AG04450 (cell line): Measurements from ENCODE around the gene DUOX1. TPM values are rescaled to one million over a fixed set of nuclear protein-coding genes. Genes with fewer than 3 reads are reported as not detected.

Experiments used
- CTCF ChIA-PET: fragments of 300-600, 350-600 bp; formaldehyde crosslinking; extraction: SDS; loops from one replicate; lab custom pipeline; 2022; ENCODE audit warnings: antibody characterized with exemption, inconsistent platforms; lab: Charles Lee
- POLR2A ChIA-PET: fragments of 350-600 bp; formaldehyde crosslinking; extraction: SDS; loops from one replicate; lab custom pipeline; 2021; ENCODE audit warnings: antibody characterized with exemption, inconsistent platforms; lab: Yijun Ruan, JAX
- DNase-seq: peaks from one replicate; pipeline ENCODE4 v3.0.0-alpha.2; 2011; ENCODE audit warnings: low read depth, low spot score
- H3K27ac ChIP-seq: one replicate; pipeline ENCODE4 v1.5.1; 2012; ENCODE audit warnings: low read depth, low read length, control low read depth
- H3K27me3 ChIP-seq: one replicate; pipeline ENCODE4 v1.6.0; 2012; ENCODE audit warnings: low read length; ENCODE audit not compliant: control insufficient read depth, insufficient read depth
- H3K4me3 ChIP-seq: 2 replicates; pipeline ENCODE4 v1.5.1; 2011; ENCODE audit warnings: mild to moderate bottlenecking, low read depth, low read length, control low read depth
- H3K9me3 ChIP-seq: 2 replicates; pipeline ENCODE4 v1.5.1; 2012; ENCODE audit warnings: low read length; ENCODE audit not compliant: control insufficient read depth, insufficient read depth
- CTCF ChIP-seq: IDR thresholded peaks from 2 replicates; pipeline ENCODE4 v1.5.1; 2011; ENCODE audit warnings: low read depth, low read length, control low read depth, inconsistent platforms
- polyA plus RNA-seq: library from polyadenylated mRNA; depleted of rRNA; stranded (reverse); fragments of >200 nt; gene quantifications from 2 replicates; pipeline ENCODE4 v1.2.3, GENCODE V29; 2011

The DUOX1 gene
- polyA plus RNA-seq, 1 experiment = not detected

GRCh38 chr15:45144775-45145174, 15.0 kb downstream of the DUOX1 start:
- DNase-seq = no peak
- Histone ChIP-seq H3K9me3 (no peaks in the 10 kb centered on the region), H3K4me3 (no peak overlapping the region), H3K27ac (no peak overlapping the region), H3K27me3 (peaks cover 16% of the 10 kb centered on the region)
- TF ChIP-seq CTCF = no peak
- ChIA-PET CTCF (interaction anchor here (1.5 kb wide), 1 partner anchor 26 kb away, joined by 4 read pairs; no protein-coding TSS in a partner anchor), POLR2A (no interaction called here)

DNA sequence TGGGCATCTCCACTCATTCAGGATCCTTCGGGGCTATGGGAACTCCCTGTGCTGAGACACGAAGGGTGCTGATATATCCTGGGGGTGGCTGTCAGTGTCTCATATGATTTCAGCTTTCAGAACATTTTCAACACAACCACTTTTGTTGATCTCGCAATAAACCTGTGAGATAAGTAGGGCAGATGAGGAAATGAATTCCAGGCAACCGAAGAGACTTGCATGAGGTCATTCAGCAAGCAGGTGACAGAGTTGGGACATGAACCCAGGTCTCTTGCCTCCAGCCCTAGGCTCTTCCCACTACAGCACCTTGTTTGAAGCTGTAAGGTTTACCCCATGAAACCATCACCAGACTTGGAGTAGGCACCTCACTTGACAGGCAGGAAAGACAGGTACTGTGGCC, 16.6 kb downstream of the DUOX1 start:
- no peaks in the 10 kb centered on the region for H3K9me3 ChIP-seq
- POLR2A ChIA-PET = no interaction called here
- H3K27ac ChIP-seq = no peak overlapping the region
- peaks cover 16% of the 10 kb centered on the region for H3K27me3 ChIP-seq
- no peak overlapping the region for H3K4me3 ChIP-seq
- no peak for DNase-seq
- CTCF ChIA-PET = interaction anchor here (1.7 kb wide), 1 partner anchor 28 kb away, joined by 7 read pairs; no protein-coding TSS in a partner anchor
- TF ChIP-seq CTCF = no peak

GRCh38 chr15:45147606-45148005, 17.8 kb downstream of the DUOX1 start:
- no peaks in the 10 kb centered on the region; the same call in 1 of the 2 replicates for H3K9me3 ChIP-seq
- no peak overlapping the region for H3K4me3 ChIP-seq
- DNase-seq = no peak
- no peak overlapping the region for H3K27ac ChIP-seq
- no peak for TF ChIP-seq CTCF
- POLR2A ChIA-PET = no interaction called here
- CTCF ChIA-PET = interaction anchor here (1.7 to 2.8 kb wide), 2 partner anchors 15 to 29 kb away, joined by 7 to 22 read pairs; no protein-coding TSS in a partner anchor
- H3K27me3 ChIP-seq = peaks cover 16% of the 10 kb centered on the region

DNA sequence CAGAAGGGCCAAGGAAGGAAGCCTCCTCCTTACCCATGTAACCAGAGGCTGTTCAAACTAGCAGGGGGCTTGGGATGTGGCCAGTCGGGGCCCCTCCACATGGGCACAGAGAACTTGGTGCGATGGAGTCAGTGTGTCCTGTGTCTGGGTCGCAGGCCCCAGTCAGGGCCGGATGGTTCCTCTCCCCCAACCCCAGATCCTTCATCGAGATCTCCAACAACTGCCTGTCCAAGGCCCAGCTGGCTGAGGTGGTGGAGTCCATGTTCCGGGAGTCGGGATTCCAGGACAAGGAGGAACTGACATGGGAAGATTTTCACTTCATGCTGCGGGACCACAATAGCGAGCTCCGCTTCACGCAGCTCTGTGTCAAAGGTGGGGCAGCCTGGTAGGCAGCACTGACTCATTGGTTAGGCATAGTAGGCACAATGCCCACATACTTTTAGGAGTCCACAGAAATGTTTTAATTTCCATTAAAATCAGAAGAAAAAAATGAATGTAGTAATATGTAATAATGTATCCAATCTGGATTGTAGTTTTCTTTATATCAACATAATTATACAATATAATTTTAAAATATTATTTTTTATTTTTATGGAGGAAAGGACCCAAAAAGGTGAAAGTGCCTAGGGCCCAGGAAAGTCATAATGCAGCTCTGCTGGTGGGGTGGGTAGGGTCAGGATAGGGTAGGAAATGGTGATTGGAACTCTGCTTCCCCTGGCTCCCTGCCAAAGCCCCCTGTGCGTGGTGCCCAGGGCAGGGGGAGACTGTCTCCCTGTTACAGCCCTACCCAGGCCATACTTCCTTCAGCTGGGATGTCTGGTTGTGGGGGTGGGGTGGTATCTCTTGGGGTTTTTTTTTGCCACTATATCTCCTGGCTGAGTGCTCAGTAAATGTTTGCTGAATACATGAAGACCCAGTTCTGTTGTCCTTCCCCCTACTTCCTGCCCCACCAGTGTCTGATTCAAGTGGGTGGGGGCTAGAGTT, 18.6 kb downstream of the DUOX1 start:
- DNase-seq = no peak
- Histone ChIP-seq H3K27me3 (peaks cover 16% of the 10 kb centered on the region), H3K9me3 (no peaks in the 10 kb centered on the region; the same call in 1 of the 2 replicates), H3K4me3 (no peak overlapping the region), H3K27ac (no peak overlapping the region)
- ChIA-PET CTCF (interaction anchor here (2.8 kb wide), 1 partner anchor 15 kb away, joined by 22 read pairs; no protein-coding TSS in a partner anchor), POLR2A (no interaction called here)
- TF ChIP-seq CTCF = no peak

DNA sequence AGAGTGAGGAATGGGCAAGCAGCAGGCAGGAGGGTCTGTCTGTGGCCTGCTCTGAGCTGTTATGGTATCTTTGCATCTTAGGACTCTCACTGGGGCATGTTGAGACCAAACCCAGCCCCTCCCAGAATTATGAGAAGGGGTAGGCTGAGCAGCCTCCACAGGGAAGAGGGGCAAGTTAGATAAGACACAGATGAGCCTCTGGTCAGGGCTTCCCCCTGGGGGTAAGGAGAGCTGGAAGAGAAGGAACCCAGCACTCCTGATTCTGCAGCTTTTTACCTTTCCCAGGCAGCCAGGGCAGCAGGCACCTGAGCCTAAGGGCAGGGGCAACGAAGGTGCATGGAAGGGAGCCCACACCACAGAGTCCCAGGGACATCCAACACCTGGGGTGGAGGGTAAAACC, 19.3 kb downstream of the DUOX1 start:
- H3K27ac ChIP-seq = no peak overlapping the region
- no peak overlapping the region for H3K4me3 ChIP-seq
- ChIA-PET POLR2A (no interaction called here), CTCF (interaction anchor here (1.6 to 2.8 kb wide), 2 partner anchors 14 to 31 kb away, joined by 7 to 22 read pairs; no protein-coding TSS in a partner anchor)
- no peaks in the 10 kb centered on the region; the same call in 1 of the 2 replicates for H3K9me3 ChIP-seq
- H3K27me3 ChIP-seq = peaks cover 12% of the 10 kb centered on the region
- no peak for DNase-seq
- no peak for TF ChIP-seq CTCF
